WI38 (cell line): ENCODE measurements around the gene TANGO2.

Experiments used
- H3K4me3 ChIP-seq: 2 replicates; pipeline ENCODE4 v1.5.1; 2011; ENCODE audit warnings: low read depth, mild to moderate bottlenecking, control low read depth, low read length
- TF ChIP-seq, protein P1 (sequence below): IDR thresholded peaks from 2 replicates; pipeline ENCODE4 v1.5.1; 2012; ENCODE audit warnings: low read depth, mild to moderate bottlenecking, control low read depth, low read length

TANGO2 gene

DNA sequence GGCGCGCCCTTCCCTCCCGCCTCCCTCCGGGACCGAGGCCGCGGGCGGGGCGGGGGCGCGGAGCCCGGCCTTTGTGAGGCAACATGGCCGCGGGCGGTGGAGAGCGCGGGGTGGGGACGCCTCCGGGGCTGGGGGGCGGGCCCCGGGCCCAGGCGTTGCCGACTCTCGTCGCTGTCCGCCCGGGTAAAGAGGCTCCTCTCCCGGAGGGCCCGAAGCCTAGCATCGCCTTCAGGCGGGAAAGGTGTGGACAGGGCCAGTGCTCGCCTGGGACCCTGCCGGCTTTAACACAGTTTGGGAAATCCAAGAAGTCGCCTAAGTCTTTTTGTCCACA lies 59.5 kb downstream of the TANGO2 start:
- peak overlapping the region; percentile 92 for H3K4me3 ChIP-seq
- TF ChIP-seq, protein P1, sequence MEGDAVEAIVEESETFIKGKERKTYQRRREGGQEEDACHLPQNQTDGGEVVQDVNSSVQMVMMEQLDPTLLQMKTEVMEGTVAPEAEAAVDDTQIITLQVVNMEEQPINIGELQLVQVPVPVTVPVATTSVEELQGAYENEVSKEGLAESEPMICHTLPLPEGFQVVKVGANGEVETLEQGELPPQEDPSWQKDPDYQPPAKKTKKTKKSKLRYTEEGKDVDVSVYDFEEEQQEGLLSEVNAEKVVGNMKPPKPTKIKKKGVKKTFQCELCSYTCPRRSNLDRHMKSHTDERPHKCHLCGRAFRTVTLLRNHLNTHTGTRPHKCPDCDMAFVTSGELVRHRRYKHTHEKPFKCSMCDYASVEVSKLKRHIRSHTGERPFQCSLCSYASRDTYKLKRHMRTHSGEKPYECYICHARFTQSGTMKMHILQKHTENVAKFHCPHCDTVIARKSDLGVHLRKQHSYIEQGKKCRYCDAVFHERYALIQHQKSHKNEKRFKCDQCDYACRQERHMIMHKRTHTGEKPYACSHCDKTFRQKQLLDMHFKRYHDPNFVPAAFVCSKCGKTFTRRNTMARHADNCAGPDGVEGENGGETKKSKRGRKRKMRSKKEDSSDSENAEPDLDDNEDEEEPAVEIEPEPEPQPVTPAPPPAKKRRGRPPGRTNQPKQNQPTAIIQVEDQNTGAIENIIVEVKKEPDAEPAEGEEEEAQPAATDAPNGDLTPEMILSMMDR = no peak

DNA sequence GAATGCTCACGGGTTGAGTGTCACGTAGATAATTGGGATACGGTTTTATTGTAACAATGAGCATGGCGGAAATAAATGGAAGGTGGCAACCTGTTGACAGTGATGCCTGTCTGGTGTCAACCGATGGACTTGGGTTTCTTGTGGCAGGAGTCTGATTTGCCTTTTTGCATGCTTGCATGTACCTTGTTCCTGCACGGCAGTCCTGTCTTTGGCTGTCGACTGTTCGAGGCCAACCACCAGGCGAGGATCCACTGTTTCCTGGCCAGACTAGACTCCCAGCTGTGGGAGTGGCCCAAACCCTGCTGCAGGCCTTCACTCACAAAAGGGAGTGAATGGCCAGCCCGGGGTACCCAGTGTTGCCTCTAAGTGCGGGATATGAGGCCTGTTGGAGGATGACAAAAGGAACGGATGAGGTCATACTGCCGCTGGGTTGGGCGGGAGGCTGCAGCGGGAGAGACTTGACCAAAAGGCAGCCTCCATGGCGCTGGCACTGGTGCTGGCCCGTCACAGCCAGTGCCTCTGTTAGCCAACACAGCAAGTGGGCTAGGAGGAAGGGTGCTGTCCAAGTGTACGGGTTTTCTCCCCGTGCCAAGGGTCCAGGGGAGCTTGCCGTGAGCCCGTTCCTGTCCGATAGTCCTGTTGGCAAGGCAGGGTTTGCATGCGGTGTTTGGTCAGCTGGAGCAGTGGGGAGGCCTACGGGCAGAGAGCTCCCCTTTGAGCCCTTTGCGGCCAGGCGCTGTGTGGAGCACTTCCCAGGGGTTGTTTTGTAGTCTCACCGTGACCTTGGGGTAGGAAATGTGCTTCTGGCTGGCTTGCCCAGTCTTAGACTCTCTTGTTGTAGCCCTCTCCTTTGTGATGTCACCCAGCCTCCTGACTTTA lies 60.1 kb downstream of the TANGO2 start:
- peak overlapping the region; percentile 92 for H3K4me3 ChIP-seq
- TF ChIP-seq, protein P1 = no peak

DNA sequence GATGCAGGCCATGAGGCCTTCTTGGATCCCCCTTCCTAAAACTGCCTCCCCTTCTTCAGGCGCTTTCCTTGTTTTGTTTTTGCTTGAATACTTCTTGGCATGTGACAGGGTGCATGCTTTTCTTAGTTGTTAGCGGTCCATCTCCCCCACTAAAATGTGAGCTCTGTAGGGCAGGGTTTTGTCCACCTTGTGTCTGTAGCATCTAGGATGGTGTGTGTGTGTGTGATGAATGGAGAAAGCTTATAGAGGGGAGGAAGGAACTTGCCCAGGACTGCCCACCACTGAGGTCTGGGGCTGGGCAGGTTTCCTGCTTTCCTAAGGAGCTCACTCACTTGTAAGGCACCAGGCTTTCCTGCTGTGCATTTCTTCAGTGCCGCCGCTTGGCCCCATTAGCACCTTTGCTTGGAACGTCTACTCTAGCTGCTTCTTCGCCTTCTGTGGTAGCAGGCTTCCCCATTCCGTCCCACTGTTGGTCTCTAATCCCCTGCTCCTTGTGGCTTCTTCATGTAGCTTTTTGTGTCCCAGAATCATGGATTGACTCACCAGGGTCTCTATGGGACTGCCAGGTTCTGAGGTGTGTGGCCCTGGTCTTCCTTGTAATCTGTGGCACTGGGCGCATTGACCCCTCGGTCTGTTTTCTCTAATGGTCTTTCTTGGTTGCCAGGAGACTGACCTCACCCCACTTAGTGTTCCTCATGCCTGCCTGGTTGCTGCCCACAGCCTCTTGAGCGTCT lies 62.4 kb downstream of the TANGO2 start:
- TF ChIP-seq, protein P1 = no peak
- no peak overlapping the region for H3K4me3 ChIP-seq

DNA sequence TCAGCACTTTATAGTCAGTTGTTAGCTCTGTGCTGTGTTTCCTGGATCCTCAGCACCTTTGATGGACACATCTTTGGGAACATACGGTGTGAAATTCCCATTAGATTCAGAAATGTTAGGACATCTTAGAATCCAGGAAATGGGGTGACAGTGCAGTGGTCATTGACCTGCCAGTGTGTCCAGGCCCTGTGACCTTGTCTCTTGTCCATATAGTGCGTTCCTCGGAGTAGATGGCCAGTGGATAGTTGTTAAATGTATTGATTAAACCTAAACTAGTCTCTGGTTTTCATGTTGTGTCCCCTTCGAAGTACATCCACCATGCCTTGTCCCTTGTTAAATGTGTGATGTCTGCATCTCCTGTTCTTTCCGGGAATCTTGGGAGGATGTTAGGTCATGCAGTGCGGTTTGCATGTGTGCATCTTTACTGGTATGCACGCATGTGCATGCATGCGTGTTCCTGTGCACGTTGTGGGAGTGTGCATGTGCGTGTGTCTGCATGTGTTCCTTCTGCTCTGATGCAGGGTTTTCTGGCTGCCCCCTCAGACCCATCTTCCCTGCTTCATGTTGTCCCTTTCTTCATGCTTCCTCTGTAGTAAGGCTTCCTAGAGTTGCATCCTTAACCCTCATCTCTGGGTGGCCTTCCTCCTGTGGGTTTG lies 63.1 kb downstream of the TANGO2 start:
- TF ChIP-seq, protein P1 = no peak
- no peak overlapping the region for H3K4me3 ChIP-seq

DNA sequence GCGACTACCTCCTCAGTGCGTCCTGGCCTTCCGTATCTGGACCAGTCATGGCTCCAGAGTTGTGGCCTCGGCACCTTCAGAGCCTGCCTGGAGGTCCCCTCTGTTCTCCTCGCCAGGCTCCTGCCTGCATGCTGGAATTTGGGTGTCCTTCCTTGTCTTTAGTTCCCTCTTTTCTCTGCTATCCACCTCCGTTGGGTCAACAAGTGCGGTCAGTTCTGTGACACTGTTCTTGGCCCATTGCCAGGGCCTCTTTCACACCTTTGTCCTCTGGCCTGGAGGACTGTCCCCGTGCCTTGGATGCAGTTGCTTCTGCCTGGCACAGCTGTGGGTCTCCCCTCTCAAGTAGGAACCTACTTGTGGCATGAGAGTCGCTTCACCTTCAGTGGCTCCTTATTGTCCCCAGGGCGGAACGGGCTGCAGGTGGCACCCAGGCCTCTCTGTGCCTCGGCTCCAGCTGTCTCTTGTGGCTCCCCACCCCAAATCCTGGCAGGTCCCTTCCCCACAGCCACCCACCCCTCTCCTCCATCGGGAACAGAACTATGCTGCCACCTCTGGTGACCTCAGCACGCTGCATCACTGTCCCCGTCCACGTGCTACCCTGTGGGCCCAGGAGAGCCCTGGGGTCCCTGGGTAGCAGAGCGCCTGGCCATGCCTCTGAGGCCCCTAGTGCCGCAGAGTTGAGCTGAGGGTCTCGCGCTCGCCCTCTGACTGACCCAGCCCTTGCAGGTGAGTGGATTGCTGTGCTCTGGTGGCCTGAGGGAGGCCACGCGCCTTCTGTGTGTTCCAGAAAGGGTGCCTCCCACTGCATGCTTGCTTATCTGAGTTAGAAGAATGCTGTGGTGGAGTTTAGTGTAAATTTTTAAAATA lies 63.9 kb downstream of the TANGO2 start:
- H3K4me3 ChIP-seq = no peak overlapping the region
- TF ChIP-seq, protein P1 = peak; percentile 32

DNA sequence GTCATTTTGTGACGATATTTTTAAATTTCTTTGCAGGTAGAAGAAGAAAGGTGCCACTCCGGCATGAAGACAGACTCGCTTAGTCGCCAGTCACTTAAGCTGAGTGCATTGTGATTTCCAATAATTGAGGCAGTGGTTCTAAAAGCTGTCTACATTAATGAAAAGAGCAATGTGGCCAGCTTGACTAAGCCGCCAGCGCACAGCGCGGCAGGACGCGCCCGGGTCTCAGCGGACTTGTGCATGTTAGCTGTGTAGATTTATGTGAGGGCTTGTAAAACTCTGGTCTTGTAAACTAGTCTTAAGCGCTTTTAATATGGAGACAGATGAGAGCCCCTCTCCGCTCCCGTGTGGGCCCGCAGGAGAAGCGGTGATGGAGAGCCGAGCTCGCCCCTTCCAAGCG lies 64.7 kb downstream of the TANGO2 start:
- H3K4me3 ChIP-seq = no peak overlapping the region
- TF ChIP-seq, protein P1 = no peak
